SKM-1 treated with dmso at 0.1 percent for 144 hours (cell line): ENCODE data around the gene PRG3.

ENCODE experiments used
- DNase-seq: peaks from one replicate; lab custom pipeline; 2025; ENCODE audit not compliant: unreplicated experiment; lab: John Stamatoyannopoulos, UW

The PRG3 gene

GRCh38 chr11:57380975-57381374, at the start of gene PRG3:
PRG3 (minus strand) TSS chr11:57381150; CDS start chr11:57380708, 442 bp downstream.
- DNase-seq, result no peak

- no peak for DNase-seq
Observed at GRCh38 chr11:57429946-57430345, 49.0 kb upstream of the PRG3 start.

- no peak for DNase-seq
Observed at GRCh38 chr11:57428643-57429042, 47.7 kb upstream of the PRG3 start.

- no peak for DNase-seq
Observed at GRCh38 chr11:57427727-57428082, 46.8 kb upstream of the PRG3 start.

- peak; percentile 87 for DNase-seq
Observed at GRCh38 chr11:57426929-57427726, 46.2 kb upstream of the PRG3 start, which contains the start of gene SLC43A3. SLC43A3 (minus strand) TSS chr11:57427121; CDS start chr11:57426172, 949 bp downstream.

GRCh38 chr11:57426439-57426928, 45.5 kb upstream of the PRG3 start:
- DNase-seq, result no peak

- DNase-seq, result no peak
Observed at GRCh38 chr11:57425565-57426438, 44.9 kb upstream of the PRG3 start.

GRCh38 chr11:57424792-57425564, 44.0 kb upstream of the PRG3 start:
- peak; percentile 96 for DNase-seq

- DNase-seq, result no peak
Observed at GRCh38 chr11:57424137-57424791, 43.3 kb upstream of the PRG3 start.

GRCh38 chr11:57422669-57423068, 41.7 kb upstream of the PRG3 start:
- no peak for DNase-seq

- DNase-seq, result no peak
Observed at GRCh38 chr11:57421805-57422204, 40.9 kb upstream of the PRG3 start.

GRCh38 chr11:57421066-57421465, 40.1 kb upstream of the PRG3 start:
- no peak for DNase-seq

GRCh38 chr11:57419146-57419545, 38.2 kb upstream of the PRG3 start:
- no peak for DNase-seq

GRCh38 chr11:57418131-57418530, 37.2 kb upstream of the PRG3 start:
- DNase-seq, result no peak

GRCh38 chr11:57417056-57417455, 36.1 kb upstream of the PRG3 start:
- DNase-seq, result no peak

GRCh38 chr11:57416436-57416835, 35.5 kb upstream of the PRG3 start:
- DNase-seq, result no peak

GRCh38 chr11:57414612-57415212, 33.8 kb upstream of the PRG3 start:
- no peak for DNase-seq

- DNase-seq, result no peak
Observed at GRCh38 chr11:57413681-57414080, 32.7 kb upstream of the PRG3 start.

GRCh38 chr11:57410287-57410686, 29.3 kb upstream of the PRG3 start:
- DNase-seq, result no peak
